GM21360 (cell line): Measurements from ENCODE around the gene CNPY1.

Experiments
- ATAC-seq: cut with Tn5 transposase; IDR thresholded peaks from one replicate; pipeline ENCODE4 v1.9.1; 2021; ENCODE audit warnings: mild to moderate bottlenecking, moderate library complexity; ENCODE audit not compliant: unreplicated experiment

The CNPY1 gene

GRCh38 chr7:155490697-155491628 is 55.4 kb downstream of the CNPY1 start:
- peak; percentile 95 for ATAC-seq

DNA sequence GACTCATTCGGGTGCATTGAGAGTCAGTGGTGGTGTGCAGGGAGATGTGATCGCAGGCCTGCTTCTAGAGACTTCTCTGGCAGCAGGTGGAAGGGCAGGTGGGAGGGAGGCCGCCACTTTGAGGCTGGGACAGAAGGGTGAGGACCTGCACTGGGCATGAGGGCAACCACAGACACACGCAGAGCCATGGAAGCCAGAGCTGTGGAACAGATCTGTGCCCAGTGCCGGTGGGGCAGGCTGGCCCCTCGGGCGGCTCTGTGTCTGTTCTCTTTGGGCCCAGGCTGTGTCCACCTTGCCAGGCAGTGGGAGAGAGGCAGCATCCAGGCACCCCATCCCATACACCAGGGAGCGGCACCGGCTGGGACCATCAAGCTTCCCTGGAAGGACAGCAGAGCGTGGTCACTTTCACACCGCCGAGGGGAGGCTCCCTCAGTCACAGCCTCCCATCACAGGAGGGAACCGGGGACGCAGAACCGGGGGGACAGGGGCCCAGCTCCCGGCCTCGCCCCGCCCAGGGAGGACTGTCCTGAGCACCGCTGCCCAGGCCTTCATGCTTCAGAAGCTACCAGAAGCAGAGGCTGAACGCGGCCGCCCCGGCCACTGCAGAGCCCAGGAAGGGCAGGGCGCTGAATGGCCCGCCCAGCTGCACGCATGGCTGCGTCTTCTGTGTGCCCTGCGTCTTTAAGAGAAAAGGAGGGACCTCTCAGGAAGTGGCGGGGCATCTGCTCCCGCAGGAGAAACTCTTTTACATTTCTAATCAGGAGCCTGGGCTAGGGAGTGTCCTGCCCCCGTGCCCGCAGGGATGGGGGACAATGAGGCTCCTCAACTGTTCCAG is 56.3 kb downstream of the CNPY1 start:
- ATAC-seq, result no peak

GRCh38 chr7:155489158-155489840 is 57.1 kb downstream of the CNPY1 start:
- ATAC-seq, result no peak

DNA sequence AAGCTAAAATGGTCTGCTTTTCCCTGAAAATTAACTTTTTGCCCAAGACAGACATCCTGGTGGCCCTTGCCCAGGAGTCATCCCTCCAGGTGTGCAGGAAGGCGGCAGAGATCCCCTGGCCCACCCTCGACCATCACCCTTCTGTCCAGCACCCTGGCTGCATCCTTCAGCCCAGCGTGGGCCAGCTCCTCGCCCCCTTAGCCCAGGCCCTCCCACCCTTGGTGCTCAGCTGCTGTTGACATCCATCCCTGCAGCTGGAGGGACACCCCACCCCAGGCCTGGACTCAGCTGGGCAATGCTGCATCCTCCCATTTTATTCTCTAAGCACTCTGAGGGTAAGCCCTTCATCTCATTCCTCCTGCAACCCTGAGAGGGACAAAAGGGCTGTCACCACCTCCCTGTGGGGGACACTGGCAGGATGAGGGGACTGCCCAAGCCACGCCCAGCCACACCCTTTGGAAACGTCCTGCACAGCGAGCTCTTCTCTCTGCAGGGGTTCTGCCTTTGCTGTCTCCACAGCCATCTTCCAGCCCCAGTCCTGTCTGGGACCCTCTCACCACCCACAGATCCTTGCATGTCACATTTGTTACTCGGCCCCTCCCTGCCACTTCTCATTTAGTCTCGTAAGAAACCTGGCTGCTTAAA is 57.8 kb downstream of the CNPY1 start:
- no peak for ATAC-seq

- no peak for ATAC-seq
Measured at GRCh38 chr7:155487509-155488482, 58.6 kb downstream of the CNPY1 start.

DNA sequence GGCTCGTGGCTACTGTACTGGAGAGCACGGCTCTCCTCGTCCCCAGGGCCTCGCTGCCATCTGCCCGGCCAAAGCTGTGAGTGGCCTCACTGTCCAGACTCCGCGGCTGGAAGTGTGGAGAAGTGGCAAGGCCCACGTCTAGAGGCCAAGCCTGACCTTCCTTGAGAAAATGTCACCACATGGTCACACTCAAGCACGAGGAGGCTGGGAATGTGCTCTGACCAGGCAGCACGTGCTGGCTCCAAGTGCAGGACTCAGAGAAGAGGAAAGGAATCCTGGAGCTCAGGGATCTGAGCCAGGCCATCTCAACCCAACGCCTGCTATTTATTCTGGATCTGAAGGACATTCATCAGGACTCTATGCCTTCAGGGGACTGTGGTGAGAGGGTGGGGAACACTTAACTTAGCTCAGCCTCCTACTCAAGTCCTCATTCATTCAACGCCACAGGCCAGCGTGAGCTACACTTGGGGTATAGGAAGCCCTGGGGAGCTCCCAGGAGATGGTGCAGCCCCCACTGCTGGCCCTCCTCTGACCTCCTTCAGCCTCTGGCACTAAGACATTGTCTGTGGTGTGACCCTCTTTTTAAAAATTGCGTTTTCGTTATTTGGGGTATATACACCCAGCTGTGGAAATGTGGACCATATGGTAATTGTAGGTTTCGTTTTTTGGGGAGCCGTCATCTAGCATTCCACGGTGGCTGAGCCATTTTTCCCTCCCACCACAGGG is 59.4 kb downstream of the CNPY1 start:
- ATAC-seq, result no peak

DNA sequence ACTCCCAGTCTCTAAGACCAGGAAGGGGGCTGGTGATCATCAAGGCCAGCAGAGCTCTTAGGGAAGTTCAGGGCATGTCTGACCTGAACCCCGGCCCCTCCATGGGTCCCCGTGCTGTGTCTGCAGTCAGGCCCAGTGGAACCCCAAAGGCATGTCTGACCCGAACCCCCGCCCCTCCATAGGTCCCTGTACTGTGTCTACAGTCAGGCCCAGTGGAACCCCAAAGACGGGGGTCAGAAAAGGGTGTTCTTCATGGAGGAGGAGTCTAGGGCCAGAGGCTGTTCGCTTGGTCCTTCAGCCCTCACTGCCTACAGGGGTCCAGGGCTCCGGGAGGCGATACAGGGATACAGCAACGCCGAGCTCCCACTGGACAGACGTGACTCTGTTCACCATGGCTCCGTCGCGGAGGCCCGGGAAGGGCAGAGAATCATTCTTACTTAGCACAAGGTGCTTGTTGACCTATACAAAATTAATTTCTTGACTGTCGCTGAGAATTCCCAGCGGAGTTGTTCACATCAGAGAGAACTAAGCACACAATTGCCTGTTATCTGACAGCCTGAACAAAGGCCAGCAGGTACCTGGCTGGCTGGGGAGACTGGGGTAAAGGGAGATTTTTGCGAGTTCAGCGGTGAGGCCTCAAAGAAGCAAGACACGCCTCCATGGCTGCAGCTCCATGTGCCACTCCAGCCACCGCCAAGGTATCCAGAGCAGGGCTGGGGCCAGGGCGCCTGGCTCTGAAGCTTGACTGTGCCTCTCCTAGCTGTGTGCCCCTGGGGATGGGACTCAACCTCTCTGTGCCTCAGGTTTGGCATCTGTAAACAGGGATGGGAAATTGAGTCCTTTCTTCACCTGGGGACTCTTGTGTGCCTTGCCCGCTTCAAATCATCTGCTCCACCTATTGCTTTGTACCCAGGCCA is 61.6 kb downstream of the CNPY1 start:
- ATAC-seq, result no peak

- no peak for ATAC-seq
Measured at GRCh38 chr7:155483868-155484325, 62.5 kb downstream of the CNPY1 start.

DNA sequence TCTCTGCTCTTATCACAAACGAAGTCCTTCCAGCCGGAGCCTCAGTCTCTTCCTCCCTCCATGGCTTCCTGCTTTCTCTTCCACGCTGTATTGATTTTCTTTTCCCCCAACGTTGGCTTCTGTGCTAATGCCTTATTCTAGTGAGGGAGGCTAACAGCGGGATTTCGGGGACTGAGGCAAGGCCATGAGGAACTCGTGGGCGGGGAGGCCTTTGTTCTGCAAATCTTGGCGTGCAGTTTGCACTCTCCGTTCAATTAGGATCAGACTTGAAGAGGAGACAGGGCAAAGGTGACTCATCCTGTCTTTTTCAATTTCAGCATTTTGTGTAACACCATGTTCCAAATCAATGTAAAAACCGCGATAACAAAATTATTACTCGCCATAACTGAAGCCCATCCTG is 63.1 kb downstream of the CNPY1 start:
- ATAC-seq, result no peak

DNA sequence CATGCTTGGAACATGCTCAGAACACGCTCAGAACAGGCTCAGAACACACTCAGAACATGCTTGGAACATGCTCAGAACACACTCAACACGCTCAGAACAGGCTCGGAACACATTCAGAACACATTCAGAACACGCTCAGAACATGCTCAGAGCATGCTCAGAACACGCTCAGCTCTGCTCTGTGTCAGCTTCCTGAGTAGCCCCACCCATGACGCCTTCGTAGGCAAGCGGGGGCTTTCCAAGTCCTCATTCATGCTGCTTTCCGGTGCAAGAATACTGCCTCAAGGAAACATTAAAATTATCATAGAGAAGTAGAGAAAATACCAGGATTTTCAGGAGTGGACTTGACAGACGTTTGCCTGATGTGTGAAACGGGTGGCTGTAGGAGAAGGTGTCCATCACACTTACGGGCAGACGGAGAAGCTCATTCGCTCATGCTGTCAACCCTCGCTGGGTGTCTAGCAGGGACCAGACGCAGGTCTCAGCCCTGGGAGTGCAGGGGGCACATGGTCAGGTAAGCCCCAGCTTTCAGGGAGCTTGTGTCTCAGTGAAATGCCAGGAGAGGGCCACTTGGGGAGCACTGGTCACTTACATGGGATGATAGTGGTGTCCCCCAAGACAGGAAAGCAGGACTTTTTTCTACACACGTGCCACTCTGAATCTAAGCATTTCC is 63.7 kb downstream of the CNPY1 start:
- ATAC-seq, result no peak

- no peak for ATAC-seq
Measured at GRCh38 chr7:155481764-155482163, 64.6 kb downstream of the CNPY1 start.

DNA sequence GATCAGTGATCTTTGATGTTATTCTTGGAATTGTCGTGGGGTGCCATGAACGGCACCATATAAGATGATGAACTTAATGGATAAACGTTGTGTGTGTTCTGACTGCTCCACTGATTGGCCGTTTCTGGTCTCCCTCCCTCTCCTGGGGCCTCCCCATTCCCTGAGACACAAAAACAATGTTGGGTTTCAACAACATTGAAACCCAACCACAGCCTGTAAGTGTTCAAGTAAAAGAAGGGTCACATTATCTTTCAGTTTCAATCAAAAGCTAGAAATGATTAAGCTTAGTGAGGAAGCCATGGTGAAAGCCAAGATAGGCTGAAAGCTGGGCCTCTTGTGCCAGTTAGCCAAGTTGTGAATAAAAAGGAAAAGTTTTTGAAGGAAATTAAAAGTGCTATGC is 68.9 kb downstream of the CNPY1 start:
- peak; percentile 95 for ATAC-seq

DNA sequence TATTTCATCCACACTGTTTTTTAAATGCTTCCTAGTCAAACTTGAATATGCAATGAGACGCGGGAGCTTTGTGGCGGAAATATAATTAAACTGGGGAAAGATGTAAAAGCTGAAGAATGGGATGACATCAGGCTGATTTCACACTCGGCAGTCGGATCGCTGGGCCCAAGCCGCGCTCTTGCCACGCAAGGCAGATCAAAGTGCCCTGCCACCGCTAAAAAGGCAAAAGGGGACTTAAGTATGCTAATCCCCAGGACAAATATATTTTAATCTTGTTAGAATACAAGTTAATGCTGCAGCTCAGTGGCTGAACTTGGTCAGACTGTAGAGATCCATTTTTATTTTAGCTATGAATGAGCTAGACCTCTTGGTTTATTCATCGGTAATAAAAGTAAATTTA is 74.6 kb downstream of the CNPY1 start:
- no peak for ATAC-seq

DNA sequence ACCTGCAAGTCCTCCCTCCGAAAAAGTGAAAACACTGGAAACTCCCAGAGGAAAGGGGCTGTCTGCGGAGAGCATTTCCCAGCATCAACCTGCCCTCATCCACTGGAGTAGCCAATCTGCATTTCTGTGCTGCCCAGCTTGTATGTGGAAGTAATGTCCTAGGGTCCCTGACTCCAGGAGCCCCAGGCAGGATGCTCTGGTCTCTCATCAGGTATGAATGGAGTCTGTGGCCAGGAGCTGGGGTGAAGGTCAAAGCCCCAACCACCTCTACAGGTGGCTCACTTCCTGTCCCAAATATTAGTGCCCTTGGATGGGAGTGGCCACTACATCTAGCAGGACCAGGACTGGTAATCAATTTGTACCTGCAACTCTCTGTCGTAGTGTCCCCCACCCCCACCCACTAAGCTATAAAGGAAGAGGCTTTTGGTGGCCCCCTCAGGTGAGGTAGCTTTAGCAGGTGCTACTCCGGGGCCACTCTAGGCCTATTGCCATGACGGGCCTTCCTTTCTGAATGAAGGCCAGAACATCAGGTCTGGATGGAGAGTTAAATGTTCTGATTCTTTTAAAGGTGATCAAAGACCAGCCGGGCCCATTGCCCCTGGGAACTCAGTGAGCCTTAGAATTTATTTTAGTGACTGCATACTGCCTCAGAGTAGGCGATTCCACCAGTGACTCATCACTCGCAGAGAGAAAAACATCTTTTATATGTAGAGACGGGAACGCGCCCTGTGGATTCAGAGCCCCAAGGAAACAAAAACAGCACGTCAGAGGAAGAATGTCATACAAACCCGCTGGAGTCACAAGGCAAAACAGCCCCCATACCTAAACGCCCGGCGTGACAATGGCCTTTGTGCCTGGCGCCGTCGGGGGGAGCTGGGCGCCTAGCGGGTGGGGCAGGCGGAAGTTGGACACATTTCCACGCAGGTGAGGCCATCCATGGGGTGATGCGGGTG is 75.4 kb downstream of the CNPY1 start:
- no peak for ATAC-seq

DNA sequence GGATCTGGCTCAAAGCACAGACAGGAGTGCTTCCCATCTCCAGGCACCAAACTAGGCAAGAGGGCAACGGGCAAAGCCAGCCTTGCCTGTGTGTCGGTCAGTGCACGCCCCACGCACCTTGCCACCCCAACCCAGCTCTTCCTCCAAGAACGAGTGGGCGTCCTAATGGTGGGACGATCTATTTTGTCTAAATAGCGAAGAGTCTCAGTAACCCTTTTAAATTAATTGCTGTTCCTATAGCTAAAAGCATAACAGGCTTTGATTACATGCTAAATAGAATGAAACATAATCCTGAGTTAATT is 76.2 kb downstream of the CNPY1 start:
- no peak for ATAC-seq
